CD4-positive, alpha-beta T cell treated with Interleukin-15 for 1 hour (primary cell): Measurements from ENCODE around the gene AQP3.
"Not testable (repeated sequence)": the region's sequence is repeated elsewhere in the genome, so short reads cannot be mapped to it uniquely, and the experiment has no call there.

Source experiments
- DNase-seq: peaks from one replicate; pipeline ENCODE4 v3.0.0-alpha.2; 2020

AQP3 gene

DNA sequence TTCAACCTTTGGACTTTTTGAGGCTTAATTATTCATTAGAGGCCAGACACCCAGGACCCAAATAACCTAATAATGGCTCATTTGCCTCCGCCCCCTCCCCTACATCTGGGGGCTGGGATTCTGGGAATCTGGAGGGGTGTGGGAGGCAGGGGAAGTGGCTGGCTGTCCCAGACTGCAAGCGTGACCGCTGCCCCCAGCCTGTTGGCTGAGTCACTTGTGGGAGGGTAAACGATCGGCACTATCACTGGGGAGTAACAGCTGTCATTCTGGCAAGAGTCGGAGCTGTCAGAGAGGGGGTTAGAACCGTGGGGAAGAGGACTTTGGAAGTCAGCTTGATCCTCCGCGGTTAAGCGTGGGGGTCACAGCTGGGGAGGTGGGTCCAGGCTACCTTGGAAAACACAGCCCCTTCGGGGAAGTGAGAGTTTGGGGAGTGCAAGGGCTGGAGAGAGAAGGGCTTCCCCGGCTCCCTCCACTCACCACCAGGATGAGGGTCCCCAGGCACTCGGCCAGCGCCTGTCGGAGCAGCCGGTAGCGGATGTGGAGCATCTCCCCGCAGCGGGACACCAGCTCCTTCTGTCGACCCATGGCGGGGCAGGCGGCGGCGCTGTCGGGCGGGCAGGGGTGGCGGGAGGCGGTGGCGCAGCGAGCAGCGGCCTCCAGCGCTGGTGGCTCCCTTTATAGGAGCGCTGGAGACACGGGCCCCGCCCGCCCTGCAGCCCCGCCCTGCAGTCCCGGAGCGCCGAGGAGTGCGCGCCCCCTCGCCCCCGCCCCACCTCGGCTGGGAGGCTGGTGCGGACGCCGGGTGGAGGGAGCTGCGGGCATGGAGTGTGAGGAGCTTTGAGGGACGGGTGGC lies at the start of gene AQP3:
Gene AQP3 (minus strand): TSS at position 648 of the 853 bp plus-strand sequence. CDS start 63 bp downstream, at position 585.
- peak; percentile 76 for DNase-seq

GRCh38 chr9:33493819-33494218 lies 46.4 kb upstream of the AQP3 start:
- not testable (repeated sequence) for DNase-seq

GRCh38 chr9:33489066-33489465 lies 41.7 kb upstream of the AQP3 start:
- DNase-seq = no peak

GRCh38 chr9:33485312-33485711 lies 37.9 kb upstream of the AQP3 start:
- DNase-seq = not testable (repeated sequence)

DNA sequence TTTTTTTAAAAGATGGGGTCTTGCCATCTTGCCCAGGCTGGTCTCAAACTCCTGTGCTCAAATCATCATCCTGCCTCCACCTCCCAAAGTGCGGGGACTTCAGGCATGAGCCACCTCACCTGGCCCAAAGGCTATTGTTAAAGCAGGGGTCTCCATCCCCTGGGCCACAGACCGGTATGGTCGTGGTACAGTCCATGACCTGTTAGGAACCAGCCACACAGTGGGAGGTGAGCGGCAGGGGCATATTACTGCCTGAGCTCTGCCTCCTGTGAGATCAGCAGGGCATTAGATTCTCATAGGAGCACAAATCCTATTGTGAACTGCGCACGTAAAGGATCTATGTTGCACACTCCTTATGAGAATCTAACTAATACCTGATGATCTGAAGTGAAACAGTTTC lies 33.6 kb upstream of the AQP3 start:
- DNase-seq = no peak

- DNase-seq = no peak
Observed at GRCh38 chr9:33480106-33480505, 32.7 kb upstream of the AQP3 start.

DNA sequence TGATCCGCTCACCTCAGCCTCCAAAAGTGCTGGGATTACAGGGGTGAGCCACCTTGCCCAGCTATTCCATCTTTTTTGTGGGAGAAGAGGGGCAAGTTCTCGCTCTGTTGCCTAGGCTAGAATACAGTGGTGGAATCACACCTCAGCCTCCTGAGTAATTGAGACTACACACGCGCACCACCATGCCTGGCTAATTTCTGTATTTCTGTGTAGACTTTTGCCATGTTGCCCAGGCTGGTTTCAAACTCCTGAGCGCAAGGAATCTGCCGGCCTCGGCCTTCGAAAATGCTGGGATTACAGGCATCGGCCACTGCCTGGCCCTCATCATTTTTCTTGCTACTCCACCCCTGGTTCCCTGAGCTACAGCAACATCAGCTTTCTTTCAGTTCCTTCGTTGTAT lies 29.1 kb upstream of the AQP3 start:
- no peak for DNase-seq

- no peak for DNase-seq
Observed at GRCh38 chr9:33475357-33475756, 28.0 kb upstream of the AQP3 start.

GRCh38 chr9:33473643-33474352 lies 26.4 kb upstream of the AQP3 start, which contains the start of gene NOL6:
NOL6 (minus strand) TSS chr9:33473924; CDS start chr9:33473842, 82 bp downstream.
- peak; percentile 98 for DNase-seq

GRCh38 chr9:33472881-33473615 lies 25.7 kb upstream of the AQP3 start:
- DNase-seq = no peak

GRCh38 chr9:33472171-33472880 lies 24.9 kb upstream of the AQP3 start:
- no peak for DNase-seq

DNA sequence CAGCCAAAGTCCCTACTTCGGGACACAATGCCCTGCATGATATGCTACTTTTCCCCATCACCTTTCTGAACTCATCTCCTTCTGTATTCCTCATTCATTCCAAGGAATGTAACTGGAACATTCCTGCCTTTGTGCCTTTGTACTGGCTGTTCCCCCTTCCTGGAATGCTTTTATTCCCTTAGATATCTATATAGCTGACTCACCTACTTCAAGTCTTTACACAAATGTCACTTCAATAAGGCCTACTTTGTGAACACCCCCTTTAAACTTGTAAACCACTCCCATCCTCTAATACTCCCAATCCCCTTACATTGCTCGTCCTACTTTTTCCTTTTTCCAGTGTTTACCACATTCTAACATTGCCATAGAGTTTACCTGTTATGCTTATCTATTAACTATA lies 24.0 kb upstream of the AQP3 start:
- DNase-seq = no peak

GRCh38 chr9:33469891-33470290 lies 22.5 kb upstream of the AQP3 start:
- no peak for DNase-seq

- no peak for DNase-seq
Observed at GRCh38 chr9:33468797-33469621, 21.6 kb upstream of the AQP3 start.

- DNase-seq = no peak
Observed at GRCh38 chr9:33468215-33468730, 20.9 kb upstream of the AQP3 start.

GRCh38 chr9:33467526-33467925 lies 20.1 kb upstream of the AQP3 start:
- no peak for DNase-seq

DNA sequence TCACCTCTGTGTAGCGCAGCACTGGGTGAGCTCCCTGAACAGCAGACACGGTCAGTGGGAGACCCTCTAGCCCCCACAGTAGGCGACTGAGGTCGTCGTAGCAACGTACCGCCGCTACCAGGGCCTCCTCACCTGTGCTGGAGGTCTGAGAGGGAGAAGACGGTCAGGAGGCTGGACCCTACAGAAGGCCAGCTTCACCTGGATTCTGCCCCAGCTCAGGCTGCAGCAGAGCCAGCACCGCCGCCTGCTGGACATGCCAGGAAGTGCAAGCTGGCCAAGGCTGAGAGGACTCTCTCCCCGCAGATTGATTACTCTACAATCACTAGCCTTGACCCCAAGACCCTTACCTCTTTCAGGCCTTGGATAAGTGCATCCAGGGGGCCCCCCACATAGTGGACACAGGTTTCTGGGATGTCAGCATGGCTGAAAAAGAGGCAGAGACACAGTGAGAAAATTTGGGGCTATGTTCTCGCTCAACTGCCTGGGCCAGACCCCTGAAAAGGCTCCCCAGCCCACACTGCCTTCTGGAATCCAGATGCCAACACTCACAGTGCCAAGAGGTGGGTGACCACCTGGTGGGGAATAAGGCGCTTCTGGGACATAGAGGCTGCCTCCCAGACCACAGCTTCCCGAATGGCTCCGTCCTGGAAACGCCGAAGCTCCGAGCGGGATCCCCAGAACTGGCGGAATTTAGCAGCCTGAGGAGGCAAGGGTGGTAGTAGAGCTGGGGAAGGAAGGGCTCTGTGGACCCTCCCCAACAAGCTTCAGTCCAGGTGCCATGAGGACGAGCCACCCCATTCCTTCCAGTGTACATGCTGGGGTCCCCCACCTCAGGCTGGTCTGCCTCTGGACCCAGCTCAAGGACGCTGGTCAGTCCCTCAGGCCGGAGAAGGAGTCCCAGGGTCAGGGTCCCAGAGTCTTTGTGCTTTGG lies 19.4 kb upstream of the AQP3 start:
- peak; percentile 59 for DNase-seq

GRCh38 chr9:33465596-33466564 lies 18.5 kb upstream of the AQP3 start:
- DNase-seq = no peak

DNA sequence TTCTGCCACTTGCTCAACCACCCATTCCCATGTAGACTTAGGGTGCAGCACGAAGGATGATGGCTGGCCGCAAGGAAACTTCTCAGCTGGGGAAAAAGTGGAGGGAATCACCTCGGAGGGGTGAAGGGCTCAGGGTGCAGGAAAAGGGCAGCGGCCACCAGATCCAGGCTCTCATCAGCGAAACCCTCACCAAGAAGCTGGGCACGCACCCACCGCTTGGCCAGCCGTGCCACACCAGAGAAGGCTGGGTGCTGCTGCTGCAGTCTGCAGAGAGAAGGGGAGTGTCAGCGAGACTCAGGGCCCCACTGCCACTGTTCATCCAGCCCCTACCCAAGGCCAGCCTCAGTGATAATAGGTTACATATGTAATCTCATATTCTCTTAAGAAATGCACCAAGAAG lies 17.7 kb upstream of the AQP3 start:
- DNase-seq = no peak
